ENCODE measurements around the gene NKX2-2. TPM values are rescaled to one million over a fixed set of nuclear protein-coding genes. Genes with fewer than 3 reads are reported as not detected.

Gene NKX2-2
- polyA plus RNA-seq, 4 donors: 0.54 to 3.7 (median 0.88) TPM

- WGBS, 3 donors: 68 to 80% (median 69%) methylated on average over 5 of the region's 5 CpGs
- H3K4me1 ChIP-seq (ENCODE audit: control insufficient read depth in 3 of 3, insufficient read depth in 2 of 3, low read depth in 1 of 3, low read length in 2 of 3): no peaks in the 10 kb centered on the region
- no peaks in the 10 kb centered on the region for H3K9me3 ChIP-seq (ENCODE audit: control insufficient read depth in 2 of 2, insufficient read depth in 1 of 2, low read depth in 1 of 2, low read length in 1 of 2)
- peaks cover 0 to 29% (median 25%) of the 10 kb centered on the region in 3 donors for H3K27me3 ChIP-seq (ENCODE audit: control insufficient read depth in 3 of 3, insufficient read depth in 3 of 3, low read length in 3 of 3)
- no peak overlapping the region for H3K4me3 ChIP-seq (ENCODE audit: low read depth in 1 of 3, low read length in 3 of 3)
- DNase-seq (no peak), FAIRE-seq (no peak)
- no peak overlapping the region for H3K27ac ChIP-seq (ENCODE audit: low read depth in 1 of 3, low read length in 2 of 3)
- H3K36me3 ChIP-seq (ENCODE audit: control insufficient read depth in 3 of 3, insufficient read depth in 2 of 3, low read depth in 1 of 3, low read length in 3 of 3): no peaks in the 10 kb centered on the region
These were observed 14.0 kb upstream of the NKX2-2 start for GRCh38 chr20:21527908-21528307.

- no peak overlapping the region for H3K27ac ChIP-seq (ENCODE audit: low read depth in 1 of 3, low read length in 2 of 3)
- H3K36me3 ChIP-seq (ENCODE audit: control insufficient read depth in 3 of 3, insufficient read depth in 2 of 3, low read depth in 1 of 3, low read length in 3 of 3): no peaks in the 10 kb centered on the region
- H3K4me3 ChIP-seq (ENCODE audit: low read depth in 1 of 3, low read length in 3 of 3): no peak overlapping the region
- no peaks in the 10 kb centered on the region for H3K4me1 ChIP-seq (ENCODE audit: control insufficient read depth in 3 of 3, insufficient read depth in 2 of 3, low read depth in 1 of 3, low read length in 2 of 3)
- no peaks in the 10 kb centered on the region for H3K9me3 ChIP-seq (ENCODE audit: control insufficient read depth in 2 of 2, insufficient read depth in 1 of 2, low read depth in 1 of 2, low read length in 1 of 2)
- peaks cover 10 to 36% (median 33%) of the 10 kb centered on the region in 3 donors for H3K27me3 ChIP-seq (ENCODE audit: control insufficient read depth in 3 of 3, insufficient read depth in 3 of 3, low read length in 3 of 3)
- DNase-seq: no peak
- FAIRE-seq: no peak
These were observed 12.9 kb upstream of the NKX2-2 start for GRCh38 chr20:21526776-21527175.

GRCh38 chr20:21523895-21524294 lies 10.0 kb upstream of the NKX2-2 start:
- peaks cover 25 to 64% (median 56%) of the 10 kb centered on the region in 3 donors for H3K27me3 ChIP-seq (ENCODE audit: control insufficient read depth in 3 of 3, insufficient read depth in 3 of 3, low read length in 3 of 3)
- H3K9me3 ChIP-seq (ENCODE audit: control insufficient read depth in 2 of 2, insufficient read depth in 1 of 2, low read depth in 1 of 2, low read length in 1 of 2): no peaks in the 10 kb centered on the region
- H3K4me1 ChIP-seq (ENCODE audit: control insufficient read depth in 3 of 3, insufficient read depth in 2 of 3, low read depth in 1 of 3, low read length in 2 of 3): no peaks in the 10 kb centered on the region
- 15 to 28% (median 24%) methylated on average over 2 of the region's 2 CpGs for WGBS, 3 donors
- H3K36me3 ChIP-seq (ENCODE audit: control insufficient read depth in 3 of 3, insufficient read depth in 2 of 3, low read depth in 1 of 3, low read length in 3 of 3): no peaks in the 10 kb centered on the region
- no peak overlapping the region for H3K4me3 ChIP-seq (ENCODE audit: low read depth in 1 of 3, low read length in 3 of 3)
- FAIRE-seq (no peak), DNase-seq (no peak)
- no peak overlapping the region for H3K27ac ChIP-seq (ENCODE audit: low read depth in 1 of 3, low read length in 2 of 3)

GRCh38 chr20:21523281-21523868 lies 9.5 kb upstream of the NKX2-2 start:
- H3K4me3 ChIP-seq (ENCODE audit: low read depth in 1 of 3, low read length in 3 of 3): no peak overlapping the region
- H3K9me3 ChIP-seq (ENCODE audit: control insufficient read depth in 2 of 2, insufficient read depth in 1 of 2, low read depth in 1 of 2, low read length in 1 of 2): no peaks in the 10 kb centered on the region
- no peaks in the 10 kb centered on the region for H3K36me3 ChIP-seq (ENCODE audit: control insufficient read depth in 3 of 3, insufficient read depth in 2 of 3, low read depth in 1 of 3, low read length in 3 of 3)
- DNase-seq: no peak
- H3K27ac ChIP-seq (ENCODE audit: low read depth in 1 of 3, low read length in 2 of 3): peak overlapping the region in 1 of 3 donors; percentile 22
- peaks cover 25 to 70% (median 61%) of the 10 kb centered on the region in 3 donors for H3K27me3 ChIP-seq (ENCODE audit: control insufficient read depth in 3 of 3, insufficient read depth in 3 of 3, low read length in 3 of 3)
- no peaks in the 10 kb centered on the region for H3K4me1 ChIP-seq (ENCODE audit: control insufficient read depth in 3 of 3, insufficient read depth in 2 of 3, low read depth in 1 of 3, low read length in 2 of 3)
- no peak for FAIRE-seq
- WGBS, 3 donors: 4 to 9% (median 7%) methylated on average over 19 of the region's 19 CpGs

- H3K4me1 ChIP-seq (ENCODE audit: control insufficient read depth in 3 of 3, insufficient read depth in 2 of 3, low read depth in 1 of 3, low read length in 2 of 3): no peaks in the 10 kb centered on the region
- H3K9me3 ChIP-seq (ENCODE audit: control insufficient read depth in 2 of 2, insufficient read depth in 1 of 2, low read depth in 1 of 2, low read length in 1 of 2): no peaks in the 10 kb centered on the region
- 3 to 6% (median 4%) methylated on average over 58 to 86 of the region's 86 CpGs for WGBS, 3 donors
- DNase-seq: peak; percentile 25 to 52
- H3K27me3 ChIP-seq (ENCODE audit: control insufficient read depth in 3 of 3, insufficient read depth in 3 of 3, low read length in 3 of 3): peaks cover 25 to 76% (median 66%) of the 10 kb centered on the region in 3 donors
- FAIRE-seq: no peak
- peak overlapping the region in 1 of 3 donors; percentile 22 for H3K27ac ChIP-seq (ENCODE audit: low read depth in 1 of 3, low read length in 2 of 3)
- peak overlapping the region in 1 of 3 donors; percentile 8 for H3K4me3 ChIP-seq (ENCODE audit: low read depth in 1 of 3, low read length in 3 of 3)
- H3K36me3 ChIP-seq (ENCODE audit: control insufficient read depth in 3 of 3, insufficient read depth in 2 of 3, low read depth in 1 of 3, low read length in 3 of 3): no peaks in the 10 kb centered on the region
These were observed 8.8 kb upstream of the NKX2-2 start for GRCh38 chr20:21522481-21523280.

GRCh38 chr20:21521596-21522480 lies 8.0 kb upstream of the NKX2-2 start:
- H3K36me3 ChIP-seq (ENCODE audit: control insufficient read depth in 3 of 3, insufficient read depth in 2 of 3, low read depth in 1 of 3, low read length in 3 of 3): no peaks in the 10 kb centered on the region
- FAIRE-seq: no peak
- WGBS, 3 donors: 2 to 5% (median 4%) methylated on average over 83 to 104 of the region's 104 CpGs
- H3K27ac ChIP-seq (ENCODE audit: low read depth in 1 of 3, low read length in 2 of 3): no peak overlapping the region
- no peaks in the 10 kb centered on the region for H3K9me3 ChIP-seq (ENCODE audit: control insufficient read depth in 2 of 2, insufficient read depth in 1 of 2, low read depth in 1 of 2, low read length in 1 of 2)
- peaks cover 25 to 85% (median 71%) of the 10 kb centered on the region in 3 donors for H3K27me3 ChIP-seq (ENCODE audit: control insufficient read depth in 3 of 3, insufficient read depth in 3 of 3, low read length in 3 of 3)
- H3K4me1 ChIP-seq (ENCODE audit: control insufficient read depth in 3 of 3, insufficient read depth in 2 of 3, low read depth in 1 of 3, low read length in 2 of 3): no peaks in the 10 kb centered on the region
- peak overlapping the region in 1 of 3 donors; percentile 8 for H3K4me3 ChIP-seq (ENCODE audit: low read depth in 1 of 3, low read length in 3 of 3)
- peak in 1 of 2 donors; percentile 18 for DNase-seq

GRCh38 chr20:21520702-21521595 lies 7.1 kb upstream of the NKX2-2 start:
- H3K9me3 ChIP-seq (ENCODE audit: control insufficient read depth in 2 of 2, insufficient read depth in 1 of 2, low read depth in 1 of 2, low read length in 1 of 2): no peaks in the 10 kb centered on the region
- DNase-seq (peak in 1 of 2 donors; percentile 15), FAIRE-seq (no peak)
- peaks cover 25 to 94% (median 73%) of the 10 kb centered on the region in 3 donors for H3K27me3 ChIP-seq (ENCODE audit: control insufficient read depth in 3 of 3, insufficient read depth in 3 of 3, low read length in 3 of 3)
- no peaks in the 10 kb centered on the region for H3K36me3 ChIP-seq (ENCODE audit: control insufficient read depth in 3 of 3, insufficient read depth in 2 of 3, low read depth in 1 of 3, low read length in 3 of 3)
- 4 to 10% (median 9%) methylated on average over 52 to 53 of the region's 53 CpGs for WGBS, 3 donors
- H3K4me3 ChIP-seq (ENCODE audit: low read depth in 1 of 3, low read length in 3 of 3): peak overlapping the region in 1 of 3 donors; percentile 8
- H3K4me1 ChIP-seq (ENCODE audit: control insufficient read depth in 3 of 3, insufficient read depth in 2 of 3, low read depth in 1 of 3, low read length in 2 of 3): no peaks in the 10 kb centered on the region
- H3K27ac ChIP-seq (ENCODE audit: low read depth in 1 of 3, low read length in 2 of 3): no peak overlapping the region

Data from small intestine (tissue), 7 donors.